VCaP (cell line): Measurements from ENCODE around the gene PPOX.
A peak's percentile ranks its signal among the peaks of the same experiment; 100 is the strongest.

Experiments used
- H3K27ac ChIP-seq: fragments of 450-650 bp; 2 replicates; pipeline ENCODE4 v1.5.1; 2017
- TF ChIP-seq, protein P1 (sequence below): fragments of 450-650 bp; conservative IDR thresholded peaks from 2 replicates; pipeline ENCODE4 v1.5.1; 2017; ENCODE audit warnings: mild to moderate bottlenecking, moderate library complexity

PPOX gene

DNA sequence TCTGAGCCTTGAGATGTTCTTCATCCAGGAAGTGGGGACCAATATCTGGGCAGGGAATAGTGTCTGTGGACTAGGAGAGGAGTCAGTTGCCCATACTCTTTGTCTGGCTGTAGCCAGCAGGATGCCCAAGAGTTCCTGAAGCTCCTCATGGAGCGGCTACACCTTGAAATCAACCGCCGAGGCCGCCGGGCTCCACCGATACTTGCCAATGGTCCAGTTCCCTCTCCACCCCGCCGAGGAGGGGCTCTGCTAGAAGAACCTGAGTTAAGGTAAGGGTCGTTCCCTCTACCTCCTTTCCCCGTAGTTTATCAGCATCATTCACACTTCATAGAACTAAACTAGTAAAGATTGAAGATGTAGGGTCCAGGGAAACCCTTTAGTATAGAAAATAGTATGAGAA, 3.4 kb upstream of the PPOX start:
- TF ChIP-seq, protein P1, sequence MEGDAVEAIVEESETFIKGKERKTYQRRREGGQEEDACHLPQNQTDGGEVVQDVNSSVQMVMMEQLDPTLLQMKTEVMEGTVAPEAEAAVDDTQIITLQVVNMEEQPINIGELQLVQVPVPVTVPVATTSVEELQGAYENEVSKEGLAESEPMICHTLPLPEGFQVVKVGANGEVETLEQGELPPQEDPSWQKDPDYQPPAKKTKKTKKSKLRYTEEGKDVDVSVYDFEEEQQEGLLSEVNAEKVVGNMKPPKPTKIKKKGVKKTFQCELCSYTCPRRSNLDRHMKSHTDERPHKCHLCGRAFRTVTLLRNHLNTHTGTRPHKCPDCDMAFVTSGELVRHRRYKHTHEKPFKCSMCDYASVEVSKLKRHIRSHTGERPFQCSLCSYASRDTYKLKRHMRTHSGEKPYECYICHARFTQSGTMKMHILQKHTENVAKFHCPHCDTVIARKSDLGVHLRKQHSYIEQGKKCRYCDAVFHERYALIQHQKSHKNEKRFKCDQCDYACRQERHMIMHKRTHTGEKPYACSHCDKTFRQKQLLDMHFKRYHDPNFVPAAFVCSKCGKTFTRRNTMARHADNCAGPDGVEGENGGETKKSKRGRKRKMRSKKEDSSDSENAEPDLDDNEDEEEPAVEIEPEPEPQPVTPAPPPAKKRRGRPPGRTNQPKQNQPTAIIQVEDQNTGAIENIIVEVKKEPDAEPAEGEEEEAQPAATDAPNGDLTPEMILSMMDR = no peak
- H3K27ac ChIP-seq = no peak overlapping the region

DNA sequence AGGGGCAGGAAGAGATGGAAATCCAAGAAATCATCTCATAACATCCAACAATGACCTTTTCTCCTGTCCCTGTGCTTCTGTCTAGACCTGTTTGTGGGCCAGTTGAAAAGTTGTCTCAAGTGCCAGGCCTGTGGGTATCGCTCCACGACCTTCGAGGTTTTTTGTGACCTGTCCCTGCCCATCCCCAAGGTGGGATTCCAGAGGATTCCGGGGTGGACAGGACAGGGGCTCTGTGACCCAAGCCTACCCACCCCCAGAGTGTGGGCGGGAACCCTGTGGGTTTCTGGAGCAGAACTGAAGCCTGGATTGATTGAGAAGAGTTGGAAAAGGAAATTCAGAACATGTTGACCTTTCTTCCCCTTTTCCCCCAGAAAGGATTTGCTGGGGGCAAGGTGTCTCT, 2.4 kb upstream of the PPOX start:
- TF ChIP-seq, protein P1 = no peak
- no peak overlapping the region for H3K27ac ChIP-seq

DNA sequence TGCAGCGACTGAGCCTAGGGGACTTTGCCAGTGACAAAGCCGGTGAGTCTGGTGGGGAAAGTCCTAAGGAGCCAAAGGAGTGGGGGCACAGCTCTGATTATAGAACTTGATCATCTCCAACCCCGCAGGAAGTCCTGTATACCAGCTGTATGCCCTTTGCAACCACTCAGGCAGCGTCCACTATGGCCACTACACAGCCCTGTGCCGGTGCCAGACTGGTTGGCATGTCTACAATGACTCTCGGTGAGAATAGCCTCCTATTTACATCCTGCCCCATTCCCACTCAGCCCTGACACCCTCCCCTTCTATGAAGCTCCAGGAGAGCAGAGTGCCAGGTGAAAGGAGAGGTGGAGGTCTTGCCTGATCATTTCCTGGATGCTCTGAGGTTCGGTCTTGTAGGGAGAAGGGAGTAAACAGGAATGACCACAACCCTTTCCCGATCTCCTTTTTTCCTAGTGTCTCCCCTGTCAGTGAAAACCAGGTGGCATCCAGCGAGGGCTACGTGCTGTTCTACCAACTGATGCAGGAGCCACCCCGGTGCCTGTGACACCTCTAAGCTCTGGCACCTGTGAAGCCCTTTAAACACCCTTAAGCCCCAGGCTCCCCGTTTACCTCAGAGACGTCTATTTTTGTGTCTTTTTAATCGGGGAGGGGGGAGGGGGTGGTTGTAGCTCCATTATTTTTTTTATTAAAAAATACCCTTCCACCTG, 1.2 kb upstream of the PPOX start:
- peak overlapping the region; percentile 79 for H3K27ac ChIP-seq

DNA sequence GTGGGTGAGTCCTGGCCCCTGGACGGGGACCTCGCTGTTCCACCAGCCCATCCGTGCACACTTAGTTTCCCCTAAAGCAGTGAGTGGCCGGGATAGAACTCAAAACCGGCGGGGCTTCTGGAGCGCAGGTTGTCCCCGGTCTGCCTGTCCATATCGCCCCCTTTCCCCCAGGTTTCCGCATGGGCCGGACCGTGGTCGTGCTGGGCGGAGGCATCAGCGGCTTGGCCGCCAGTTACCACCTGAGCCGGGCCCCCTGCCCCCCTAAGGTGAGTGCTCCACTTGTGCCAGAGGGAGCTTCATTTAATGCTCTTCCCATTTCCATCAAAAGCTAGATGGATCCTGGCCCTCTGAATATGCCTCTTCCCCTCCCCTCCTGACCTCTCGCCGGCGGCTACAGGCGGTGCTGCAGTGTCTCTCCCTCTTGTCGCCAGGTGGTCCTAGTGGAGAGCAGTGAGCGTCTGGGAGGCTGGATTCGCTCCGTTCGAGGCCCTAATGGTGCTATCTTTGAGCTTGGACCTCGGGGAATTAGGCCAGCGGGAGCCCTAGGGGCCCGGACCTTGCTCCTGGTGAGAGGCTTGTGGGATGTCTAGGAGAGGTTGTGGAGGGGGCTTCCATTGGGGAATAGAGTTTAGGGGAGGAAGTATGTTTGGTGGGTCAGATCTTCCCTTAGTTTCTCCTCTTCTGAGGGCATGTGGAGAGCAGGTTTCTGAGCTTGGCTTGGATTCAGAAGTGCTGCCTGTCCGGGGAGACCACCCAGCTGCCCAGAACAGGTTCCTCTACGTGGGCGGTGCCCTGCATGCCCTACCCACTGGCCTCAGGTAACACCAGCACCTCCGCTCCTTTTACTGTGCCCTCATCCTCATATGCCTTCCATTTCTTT, 683 bp downstream of the PPOX start:
- TF ChIP-seq, protein P1 = no peak
- peak overlapping the region; percentile 79 for H3K27ac ChIP-seq

More for the DNA sequence above, 1.2 kb upstream of the PPOX start:
- TF ChIP-seq, protein P1 = no peak

DNA sequence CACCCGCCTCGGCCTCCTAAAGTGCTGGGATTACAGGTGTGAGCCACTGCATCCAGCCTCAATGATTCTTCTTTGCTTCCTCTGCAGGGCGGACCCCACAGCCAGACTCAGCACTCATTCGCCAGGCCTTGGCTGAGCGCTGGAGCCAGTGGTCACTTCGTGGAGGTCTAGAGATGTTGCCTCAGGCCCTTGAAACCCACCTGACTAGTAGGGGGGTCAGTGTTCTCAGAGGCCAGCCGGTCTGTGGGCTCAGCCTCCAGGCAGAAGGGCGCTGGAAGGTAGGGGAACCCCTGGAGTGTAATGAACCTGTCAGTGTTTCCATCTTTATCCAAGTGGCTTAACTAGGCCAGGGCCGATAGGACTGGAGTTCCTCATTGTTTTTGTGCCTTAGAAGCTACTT, 2.7 kb downstream of the PPOX start:
- no peak overlapping the region for H3K27ac ChIP-seq
- TF ChIP-seq, protein P1 = no peak

DNA sequence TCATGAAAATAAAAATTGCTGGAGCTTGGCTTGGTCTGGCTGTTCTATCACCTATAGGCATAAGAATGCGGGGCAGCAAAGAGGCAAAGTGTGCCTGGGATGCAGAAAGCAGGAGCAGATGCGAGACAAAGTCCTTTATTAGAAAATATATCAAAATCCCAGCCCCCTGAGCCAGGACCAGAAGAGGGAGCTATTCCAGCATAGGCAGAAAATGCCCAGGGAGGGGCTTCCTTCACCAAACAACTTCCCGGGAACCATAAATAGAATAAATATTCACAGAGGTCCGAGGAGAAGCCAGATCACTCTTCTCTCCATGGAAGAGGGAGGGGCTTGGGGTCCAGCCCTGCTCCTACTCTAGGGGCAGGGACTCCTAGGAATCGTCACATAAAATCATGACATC, 5.0 kb downstream of the PPOX start:
- TF ChIP-seq, protein P1 = peak; percentile 32; the same call in 1 of the 2 replicates
- H3K27ac ChIP-seq = 0 out of 2 replicates have a peak overlapping the region, but pooled peaks have one; percentile 2

DNA sequence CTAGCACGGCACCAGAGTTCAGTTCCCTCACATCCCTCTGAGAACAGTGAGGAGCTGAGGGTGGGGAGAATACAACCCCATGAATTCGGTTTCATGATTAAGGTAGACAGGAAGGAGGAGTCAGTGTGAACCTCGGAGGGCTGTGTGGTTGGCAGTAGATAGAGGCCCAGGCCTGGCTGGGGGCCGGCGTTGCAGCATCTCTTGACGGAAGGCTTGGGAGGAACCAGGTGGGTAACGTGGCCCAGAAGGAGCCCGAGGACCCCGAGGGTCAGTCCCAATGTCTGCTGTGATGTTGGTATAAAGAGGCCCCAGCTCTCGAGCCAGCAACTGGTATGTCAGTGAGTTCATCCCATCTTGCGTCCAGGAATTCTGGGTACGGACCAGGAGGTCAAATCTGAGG, 5.5 kb downstream of the PPOX start:
- H3K27ac ChIP-seq = 0 out of 2 replicates have a peak overlapping the region, but pooled peaks have one; percentile 2
- TF ChIP-seq, protein P1 = no peak
